Measurements from ENCODE around the gene HOPX. TPM values are rescaled to one million over a fixed set of nuclear protein-coding genes. Genes with fewer than 3 reads are reported as not detected.

The HOPX gene
- total RNA-seq, 2 experiments from 2014 or later, result not detected

- no peaks in the 10 kb centered on the region for H4K20me1 ChIP-seq (ENCODE audit: insufficient read depth, low read length)
- H3K4me1 ChIP-seq (ENCODE audit: insufficient read depth, low read length, poor library complexity, severe bottlenecking), result no peaks in the 10 kb centered on the region
- H3K9me3 ChIP-seq (ENCODE audit: low read length), result no peaks in the 10 kb centered on the region
- intact Hi-C loops (cut with micrococcal nuclease; ENCODE audit: unreplicated experiment), result no loop called here
- no peaks in the 10 kb centered on the region for H3K9me2 ChIP-seq (ENCODE audit: insufficient read depth, low read length)
- no peak overlapping the region for H3K4me2 ChIP-seq (ENCODE audit: low read length)
- TF ChIP-seq, protein P1, sequence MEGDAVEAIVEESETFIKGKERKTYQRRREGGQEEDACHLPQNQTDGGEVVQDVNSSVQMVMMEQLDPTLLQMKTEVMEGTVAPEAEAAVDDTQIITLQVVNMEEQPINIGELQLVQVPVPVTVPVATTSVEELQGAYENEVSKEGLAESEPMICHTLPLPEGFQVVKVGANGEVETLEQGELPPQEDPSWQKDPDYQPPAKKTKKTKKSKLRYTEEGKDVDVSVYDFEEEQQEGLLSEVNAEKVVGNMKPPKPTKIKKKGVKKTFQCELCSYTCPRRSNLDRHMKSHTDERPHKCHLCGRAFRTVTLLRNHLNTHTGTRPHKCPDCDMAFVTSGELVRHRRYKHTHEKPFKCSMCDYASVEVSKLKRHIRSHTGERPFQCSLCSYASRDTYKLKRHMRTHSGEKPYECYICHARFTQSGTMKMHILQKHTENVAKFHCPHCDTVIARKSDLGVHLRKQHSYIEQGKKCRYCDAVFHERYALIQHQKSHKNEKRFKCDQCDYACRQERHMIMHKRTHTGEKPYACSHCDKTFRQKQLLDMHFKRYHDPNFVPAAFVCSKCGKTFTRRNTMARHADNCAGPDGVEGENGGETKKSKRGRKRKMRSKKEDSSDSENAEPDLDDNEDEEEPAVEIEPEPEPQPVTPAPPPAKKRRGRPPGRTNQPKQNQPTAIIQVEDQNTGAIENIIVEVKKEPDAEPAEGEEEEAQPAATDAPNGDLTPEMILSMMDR (conservative IDR thresholded peaks at IDR 0.05; ENCODE audit: low read length), result no peak
- TF ChIP-seq EZH2phosphoT487 (IDR thresholded peaks at IDR 0.05; ENCODE audit: borderline replicate concordance, low read depth, low read length), result no peak
- no peak for DNase-seq (ENCODE audit: low spot score)
- BruUV-seq (replicated peaks), result no TSS peak
- H3K4me3 ChIP-seq (ENCODE audit: low read depth, low read length, poor library complexity, severe bottlenecking), result no peak overlapping the region
- H2AFZ ChIP-seq (ENCODE audit: low read length), result no peak overlapping the region
- ChIA-PET POLR2A (no interaction called here), CTCF (ENCODE audit: unreplicated experiment) (no interaction called here)
- no peak overlapping the region for H3K27ac ChIP-seq (ENCODE audit: low read depth, low read length, poor library complexity, severe bottlenecking)
- H3K79me2 ChIP-seq (ENCODE audit: insufficient read depth, low read depth, low read length), result no peaks in the 10 kb centered on the region
- H3K36me3 ChIP-seq (ENCODE audit: insufficient read depth, low read length), result no peaks in the 10 kb centered on the region
Measured at GRCh38 chr4:56681853-56682525, 893 bp upstream of the HOPX start.

GRCh38 chr4:56680266-56680665 lies 830 bp downstream of the HOPX start:
- H2AFZ ChIP-seq (ENCODE audit: low read length), result no peak overlapping the region
- H3K79me2 ChIP-seq (ENCODE audit: insufficient read depth, low read depth, low read length), result no peaks in the 10 kb centered on the region
- BruUV-seq (replicated peaks), result no TSS peak
- no peak overlapping the region for H3K4me3 ChIP-seq (ENCODE audit: low read depth, low read length, poor library complexity, severe bottlenecking)
- no peaks in the 10 kb centered on the region for H4K20me1 ChIP-seq (ENCODE audit: insufficient read depth, low read length)
- CTCF ChIA-PET (ENCODE audit: unreplicated experiment), result no interaction called here
- H3K4me2 ChIP-seq (ENCODE audit: low read length), result no peak overlapping the region
- POLR2A ChIA-PET, result interaction anchor here (0.5 to 1.5 kb wide), 2 partner anchors 9 to 125 kb away, joined by 6 read pairs; no protein-coding TSS in a partner anchor
- intact Hi-C loops (cut with micrococcal nuclease; ENCODE audit: unreplicated experiment), result no loop called here
- H3K36me3 ChIP-seq (ENCODE audit: insufficient read depth, low read length), result no peaks in the 10 kb centered on the region
- DNase-seq (ENCODE audit: low spot score), result no peak
- no peaks in the 10 kb centered on the region for H3K9me3 ChIP-seq (ENCODE audit: low read length)
- no peak overlapping the region for H3K27ac ChIP-seq (ENCODE audit: low read depth, low read length, poor library complexity, severe bottlenecking)
- no peak for TF ChIP-seq EZH2phosphoT487 (IDR thresholded peaks at IDR 0.05; ENCODE audit: borderline replicate concordance, low read depth, low read length)
- TF ChIP-seq, protein P1 (conservative IDR thresholded peaks at IDR 0.05; ENCODE audit: low read length), result no peak
- H3K9me2 ChIP-seq (ENCODE audit: insufficient read depth, low read length), result no peaks in the 10 kb centered on the region
- no peaks in the 10 kb centered on the region for H3K4me1 ChIP-seq (ENCODE audit: insufficient read depth, low read length, poor library complexity, severe bottlenecking)

GRCh38 chr4:56677711-56678110 lies 3.4 kb downstream of the HOPX start:
- intact Hi-C loops (cut with micrococcal nuclease; ENCODE audit: unreplicated experiment), result no loop called here
- H3K4me1 ChIP-seq (ENCODE audit: insufficient read depth, low read length, poor library complexity, severe bottlenecking), result no peaks in the 10 kb centered on the region
- no peak for TF ChIP-seq EZH2phosphoT487 (IDR thresholded peaks at IDR 0.05; ENCODE audit: borderline replicate concordance, low read depth, low read length)
- TF ChIP-seq, protein P1 (conservative IDR thresholded peaks at IDR 0.05; ENCODE audit: low read length), result no peak
- H3K9me2 ChIP-seq (ENCODE audit: insufficient read depth, low read length), result no peaks in the 10 kb centered on the region
- H4K20me1 ChIP-seq (ENCODE audit: insufficient read depth, low read length), result no peaks in the 10 kb centered on the region
- CTCF ChIA-PET (ENCODE audit: unreplicated experiment), result no interaction called here
- H2AFZ ChIP-seq (ENCODE audit: low read length), result no peak overlapping the region
- H3K4me2 ChIP-seq (ENCODE audit: low read length), result no peak overlapping the region
- H3K36me3 ChIP-seq (ENCODE audit: insufficient read depth, low read length), result no peaks in the 10 kb centered on the region
- no peak overlapping the region for H3K4me3 ChIP-seq (ENCODE audit: low read depth, low read length, poor library complexity, severe bottlenecking)
- POLR2A ChIA-PET, result interaction anchor here (0.6 to 1.2 kb wide), 2 partner anchors 99 to 120 kb away, joined by 4 to 5 read pairs; no protein-coding TSS in a partner anchor
- no peak overlapping the region for H3K27ac ChIP-seq (ENCODE audit: low read depth, low read length, poor library complexity, severe bottlenecking)
- no peak for DNase-seq (ENCODE audit: low spot score)
- no TSS peak for BruUV-seq (replicated peaks)
- no peaks in the 10 kb centered on the region for H3K79me2 ChIP-seq (ENCODE audit: insufficient read depth, low read depth, low read length)
- no peaks in the 10 kb centered on the region for H3K9me3 ChIP-seq (ENCODE audit: low read length)

All from OCI-LY7 (cell line).